HepG2 (cell line): ENCODE results near the gene GADD45A. TPM values are rescaled to one million over a fixed set of nuclear protein-coding genes. Genes with fewer than 3 reads are reported as not detected.

Experiments used
- ATAC-seq: fragments of 200-7000 bp; cut with Tn5 transposase; 3 replicates; pipeline ENCODE4 v1.9.1; 2020; ENCODE audit warnings: mild to moderate bottlenecking, moderate library complexity
- BruUV-seq: library from RNA; stranded (reverse); fragments of 400-500 nt; replicated peaks from 2 replicates; lab custom pipeline; 2021; lab: Mats Ljungman, UMichigan
- CTCF ChIA-PET: fragments of 300-600 bp; formaldehyde crosslinking; extraction: SDS; loops from one replicate; lab custom pipeline; 2021; ENCODE audit warnings: low total read pairs, inconsistent platforms, low intra/inter-chr PET ratio; lab: Yijun Ruan, JAX
- POLR2A ChIA-PET: fragments of 350-600 bp; sonication (Branson Sonifier 250); formaldehyde crosslinking; loops from one replicate; lab custom pipeline; 2020; ENCODE audit warnings: antibody characterized with exemption, inconsistent platforms; lab: Yijun Ruan, JAX
- DNase-seq: peaks from one replicate; pipeline ENCODE4 v3.0.0-alpha.2; 2015; ENCODE audit warnings: low spot score
- FAIRE-seq: peaks from 3 replicates; lab custom pipeline; 2011; peaks lifted over from hg19 to GRCh38; lab: Jason Lieb, UNC
- H2AFZ ChIP-seq: one replicate; pipeline ENCODE4 v1.6.1; 2011; ENCODE audit warnings: low read length, inconsistent platforms
- H3K27ac ChIP-seq: fragments of 300-600 bp; 3 replicates; pipeline ENCODE4 v1.8.0; 2011; ENCODE audit warnings: mixed run types, mild to moderate bottlenecking, mixed read lengths, low read length, inconsistent platforms; ENCODE audit not compliant: insufficient read depth; ENCODE audit errors: extremely low read length
- H3K27me3 ChIP-seq, 2 experiments: fragments of 200-600 bp in 1 of 2; 2 replicates in 1 of 2; 3 replicates in 1 of 2; pipeline versions ENCODE4 v1.6.0 to v1.8.0; 2011; ENCODE audit warnings: low read length in 2 of 2, mild to moderate bottlenecking in 2 of 2, moderate library complexity in 2 of 2, inconsistent platforms in 1 of 2; ENCODE audit not compliant: insufficient read depth in 2 of 2, control insufficient read depth in 1 of 2
- H3K36me3 ChIP-seq, 2 experiments: fragments of 200-600 bp in 1 of 2; replicated peaks in 1 of 2; 2 replicates in 1 of 2; 3 replicates in 1 of 2; pipeline versions ENCODE4 v1.5.1 to v1.8.0; 2011; ENCODE audit warnings: low read length in 2 of 2, inconsistent platforms in 1 of 2; ENCODE audit not compliant: insufficient read depth in 2 of 2, control insufficient read depth in 1 of 2
- H3K4me1 ChIP-seq: 2 replicates; pipeline ENCODE4 v1.5.1; 2012; ENCODE audit warnings: low read length, inconsistent platforms; ENCODE audit not compliant: insufficient read depth
- H3K4me2 ChIP-seq: 2 replicates; pipeline ENCODE4 v1.6.0; 2011; ENCODE audit warnings: low read depth, low read length, inconsistent platforms
- H3K4me3 ChIP-seq, 3 experiments: fragments of 200-600 bp in 1 of 3; sonication (generic), shearing (Covaris generic) in 1 of 3; replicated peaks in 1 of 3; 2 replicates each; pipeline ENCODE4 v1.5.1; 2011 to 2016; ENCODE audit warnings: low read length in 3 of 3, inconsistent platforms in 2 of 3, low read depth in 2 of 3, mild to moderate bottlenecking in 2 of 3, control low read depth in 1 of 3, mixed read lengths in 1 of 3; ENCODE audit not compliant: insufficient read depth in 1 of 3
- H3K79me2 ChIP-seq: one replicate; pipeline ENCODE4 v1.6.1; 2011; ENCODE audit warnings: low read length, inconsistent platforms; ENCODE audit not compliant: insufficient read depth
- H3K9ac ChIP-seq: 2 replicates; pipeline ENCODE4 v1.6.0; 2011; ENCODE audit warnings: mild to moderate bottlenecking, low read depth, low read length, inconsistent platforms; ENCODE audit not compliant: insufficient read depth
- H3K9me3 ChIP-seq: 2 replicates; pipeline ENCODE4 v1.5.1; 2012; ENCODE audit warnings: mild to moderate bottlenecking, low read length
- H4K20me1 ChIP-seq: 2 replicates; pipeline ENCODE4 v1.6.0; 2011; ENCODE audit warnings: inconsistent platforms, mild to moderate bottlenecking, low read length, moderate library complexity; ENCODE audit not compliant: insufficient read depth
- AFF4 ChIP-seq: sonication (generic); formaldehyde crosslinking; IDR thresholded peaks from 2 replicates; pipeline ENCODE4 v1.4.0; 2020; ENCODE audit warnings: missing genetic modification reagents
- CBFB ChIP-seq: sonication (generic); formaldehyde crosslinking; IDR thresholded peaks from 2 replicates; pipeline ENCODE4 v1.4.0; 2020; ENCODE audit warnings: missing genetic modification reagents
- CERS6 ChIP-seq: sonication (generic); formaldehyde crosslinking; IDR thresholded peaks from 2 replicates; pipeline ENCODE4 v1.5.0; 2020; ENCODE audit warnings: missing genetic modification reagents
- ELK4 ChIP-seq: sonication (generic); formaldehyde crosslinking; IDR thresholded peaks from 2 replicates; pipeline ENCODE4 v1.9.0; 2021; ENCODE audit warnings: missing genetic modification reagents, borderline replicate concordance
- ETV5 ChIP-seq: IDR thresholded peaks from 2 replicates; pipeline ENCODE4 v1.6.1; 2018; ENCODE audit warnings: missing biosample characterization, missing genetic modification reagents, inconsistent platforms, borderline replicate concordance
- NFIB ChIP-seq: sonication (generic); formaldehyde crosslinking; IDR thresholded peaks from 2 replicates; pipeline ENCODE4 v1.9.0; 2021; ENCODE audit warnings: missing genetic modification reagents, mild to moderate bottlenecking, borderline replicate concordance
- NFKB2 ChIP-seq: sonication (generic); formaldehyde crosslinking; IDR thresholded peaks from 2 replicates; pipeline ENCODE4 v1.4.0; 2020; ENCODE audit warnings: missing genetic modification reagents, borderline replicate concordance
- RAD51 ChIP-seq: fragments of 450-650 bp; IDR thresholded peaks from 2 replicates; pipeline ENCODE4 v1.6.1; 2016; ENCODE audit warnings: borderline replicate concordance
- RFXAP ChIP-seq: sonication (generic); formaldehyde crosslinking; IDR thresholded peaks from 2 replicates; pipeline ENCODE4 v1.4.0; 2020; ENCODE audit warnings: missing genetic modification reagents, borderline replicate concordance
- SIX4 ChIP-seq: sonication (generic); formaldehyde crosslinking; IDR thresholded peaks from 2 replicates; pipeline ENCODE4 v1.4.0; 2020; ENCODE audit warnings: missing genetic modification reagents
- SOX6 ChIP-seq, 2 experiments: fragments of 450-650 bp in 1 of 2; sonication (generic) in 1 of 2; formaldehyde crosslinking in 1 of 2; IDR thresholded peaks; 2 replicates each; pipeline versions ENCODE4 v1.4.0 to v1.6.1; 2017 to 2020; ENCODE audit warnings: antibody characterized with exemption in 1 of 2, mild to moderate bottlenecking in 1 of 2, missing genetic modification reagents in 1 of 2
- YEATS2 ChIP-seq: sonication (generic); formaldehyde crosslinking; IDR thresholded peaks from 2 replicates; pipeline ENCODE4 v1.4.0; 2020; ENCODE audit warnings: missing genetic modification reagents, borderline replicate concordance
- ZBTB20 ChIP-seq: sonication (generic); formaldehyde crosslinking; IDR thresholded peaks from 2 replicates; pipeline ENCODE4 v1.8.1; 2023; ENCODE audit warnings: missing genetic modification reagents, low read depth, mild to moderate bottlenecking, borderline replicate concordance
- ZNF20 ChIP-seq: sonication (generic); formaldehyde crosslinking; IDR thresholded peaks from 2 replicates; pipeline ENCODE4 v1.4.0; 2020; ENCODE audit warnings: mild to moderate bottlenecking, moderate library complexity, missing genetic modification reagents
- ZNF24 ChIP-seq: fragments of 450-650 bp; IDR thresholded peaks from 2 replicates; pipeline ENCODE4 v1.6.1; 2017; ENCODE audit warnings: antibody characterized with exemption, mild to moderate bottlenecking
- ZNF34 ChIP-seq: sonication (generic); formaldehyde crosslinking; IDR thresholded peaks from 2 replicates; pipeline ENCODE4 v1.4.0; 2020; ENCODE audit warnings: mild to moderate bottlenecking, missing genetic modification reagents, borderline replicate concordance
- ZNF775 ChIP-seq: sonication (generic); formaldehyde crosslinking; IDR thresholded peaks from 2 replicates; pipeline ENCODE4 v1.4.0; 2020; ENCODE audit warnings: missing genetic modification reagents, mild to moderate bottlenecking, moderate library complexity, borderline replicate concordance
- ZNF782 ChIP-seq: sonication (generic); formaldehyde crosslinking; IDR thresholded peaks from 2 replicates; pipeline ENCODE4 v1.4.0; 2020; ENCODE audit warnings: missing genetic modification reagents, mild to moderate bottlenecking, borderline replicate concordance
- ZNF879 ChIP-seq: sonication (generic); formaldehyde crosslinking; IDR thresholded peaks from 2 replicates; pipeline ENCODE4 v1.8.1; 2023; ENCODE audit warnings: missing genetic modification reagents
- WGBS: methylation state at CpG from one replicate; pipeline ENCODE4 v1.1.6; 2017; ENCODE audit warnings: low lambda C conversion rate; 5-methylcytosine and 5-hydroxymethylcytosine counted together
- in situ Hi-C: cut with HindIII; loops from 2 replicates; pipeline ENCODE4 v1.10.0; 2017; ENCODE audit warnings: low pct_unique_long_range_greater_than_20kb; ENCODE audit not compliant: extremely low pct_ligation_motif_present
- intact Hi-C: fragments of 100-400 bp; cut with micrococcal nuclease; formaldehyde crosslinking; loops from one replicate; pipeline ENCODE4 v1.10.0; 2022; ENCODE audit not compliant: unreplicated experiment
- polyA plus RNA-seq, 8 experiments: library from polyadenylated mRNA; depleted of rRNA in 3 of 8; stranded (reverse) in 7 of 8; unstranded in 1 of 8; fragments of >200 nt; fragmentation: Illumina TruSeq in 4 of 8; extraction: Trizol in 4 of 8; gene quantifications; 2 replicates each; pipeline versions ENCODE4 v1.2.1 to v1.2.3, GENCODE V29; 2011 to 2016; ENCODE audit warnings: low read depth in 4 of 8, missing spikeins in 1 of 8, mixed read lengths in 1 of 8; ENCODE audit not compliant: insufficient read depth in 1 of 8
- total RNA-seq, 5 experiments: library from RNA; depleted of rRNA; stranded (reverse); fragments of >200 nt; fragmentation: Illumina TruSeq; extraction: Trizol; gene quantifications; 2 replicates each; pipeline ENCODE4 v1.2.3, GENCODE V29; 2016; ENCODE audit warnings: low read depth in 1 of 5

The GADD45A gene
- total and polyA plus RNA-seq, 2 of the 13 experiments (the other 11 are each of a cell fraction or from before 2014, with no cell fraction given): 33.2 to 46.2 TPM

GRCh38 chr1:67729872-67730271 is 44.9 kb downstream of the GADD45A start:
- no TSS peak for BruUV-seq
- no peak for DNase-seq
- ChIA-PET POLR2A (no interaction called here), CTCF (no interaction called here)
- no peak overlapping the region for H3K4me2 ChIP-seq
- intact Hi-C loops: no loop called here
- H3K27ac ChIP-seq: no peak overlapping the region
- ATAC-seq: no peak
- no peaks in the 10 kb centered on the region for H3K36me3 ChIP-seq
- FAIRE-seq: no peak
- in situ Hi-C loops: no loop called here
- H3K9ac ChIP-seq: no peak overlapping the region
- TF ChIP-seq NFKB2 (no peak), ZNF34 (CRISPR knock-in tag) (no peak), ZNF20 (no peak), RFXAP (CRISPR knock-in tag) (no peak), AFF4 (CRISPR knock-in tag) (no peak), ELK4 (no peak), YEATS2 (CRISPR knock-in tag) (no peak), CERS6 (CRISPR knock-in tag) (no peak), NFIB (CRISPR knock-in tag) (no peak), RAD51 (no peak), ZNF879 (no peak), ZBTB20 (CRISPR knock-in tag) (no peak), ZNF24 (no peak), ETV5 (CRISPR knock-in tag) (no peak), SIX4 (no peak), ZNF775 (CRISPR knock-in tag) (no peak), CBFB (CRISPR knock-in tag) (no peak), SOX6 (IDR thresholded peaks at IDR 0.05) (no peak), SOX6 (CRISPR knock-in tag; IDR thresholded peaks at IDR 0.05) (no peak), ZNF782 (CRISPR knock-in tag) (no peak)
- TF ChIP-seq, all 625 proteins: peak for 0
- Histone ChIP-seq H3K4me1 (peaks cover 17% of the 10 kb centered on the region), H3K9me3 (no peaks in the 10 kb centered on the region), H3K79me2 (no peaks in the 10 kb centered on the region), H3K4me3 (no peak overlapping the region), H4K20me1 (no peaks in the 10 kb centered on the region), H3K27me3 (peaks cover 1 to 5% of the 10 kb centered on the region in 2 experiments; a peak in 2 of 5 replicates), H2AFZ (no peak overlapping the region)
- WGBS: 90% methylated on average over 2 of the region's 2 CpGs
